ENCODE measurements around the gene WWC1.
"Not testable (repeated sequence)": the region's sequence is repeated elsewhere in the genome, so short reads cannot be mapped to it uniquely, and the experiment has no call there.

The WWC1 gene

DNA sequence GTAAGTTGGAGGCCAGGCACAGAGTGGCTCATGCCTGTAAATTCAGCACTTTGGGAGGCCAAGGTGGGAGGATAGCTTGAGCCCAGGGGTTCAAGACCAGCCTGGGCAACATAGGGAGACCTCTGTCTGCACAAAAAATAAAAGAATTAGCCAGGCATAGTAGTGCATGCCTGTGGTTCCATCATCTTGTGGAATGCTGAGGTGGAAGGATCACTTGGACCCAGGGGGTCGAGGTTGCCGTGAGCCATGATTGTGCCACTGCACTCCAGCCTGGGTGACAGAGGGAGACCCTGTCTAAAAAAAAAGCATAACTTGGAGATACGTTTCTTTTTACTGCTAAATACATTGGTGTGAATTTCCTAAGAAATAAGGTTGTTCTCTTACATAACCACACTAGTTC is 19.1 kb downstream of the WWC1 start:
- not testable (repeated sequence) for DNase-seq

DNA sequence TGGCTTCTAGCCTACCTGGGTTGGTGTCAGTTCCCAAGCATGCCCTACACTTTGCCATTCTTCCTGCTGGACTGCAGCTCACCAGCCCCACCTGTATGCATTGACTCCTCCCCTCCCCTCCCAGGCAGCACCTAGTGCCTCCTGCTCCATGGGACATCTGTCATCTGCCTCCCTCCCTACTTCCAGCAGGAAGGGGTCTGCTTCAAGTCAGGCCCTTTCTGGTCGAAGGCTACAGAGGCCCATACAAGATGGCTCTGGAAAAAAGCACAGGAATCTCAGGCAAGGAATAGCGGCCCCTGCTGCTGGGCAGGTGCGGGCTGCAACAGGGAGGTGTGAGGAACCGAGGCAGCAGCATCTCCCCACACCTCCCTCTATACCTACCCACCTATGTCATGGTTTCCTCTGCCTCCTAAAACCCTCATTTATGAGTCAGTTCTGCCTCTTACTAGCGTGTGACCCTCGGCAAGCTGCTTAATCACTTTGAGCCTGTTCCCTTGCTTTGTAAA is 19.7 kb downstream of the WWC1 start:
- no peak for DNase-seq

DNA sequence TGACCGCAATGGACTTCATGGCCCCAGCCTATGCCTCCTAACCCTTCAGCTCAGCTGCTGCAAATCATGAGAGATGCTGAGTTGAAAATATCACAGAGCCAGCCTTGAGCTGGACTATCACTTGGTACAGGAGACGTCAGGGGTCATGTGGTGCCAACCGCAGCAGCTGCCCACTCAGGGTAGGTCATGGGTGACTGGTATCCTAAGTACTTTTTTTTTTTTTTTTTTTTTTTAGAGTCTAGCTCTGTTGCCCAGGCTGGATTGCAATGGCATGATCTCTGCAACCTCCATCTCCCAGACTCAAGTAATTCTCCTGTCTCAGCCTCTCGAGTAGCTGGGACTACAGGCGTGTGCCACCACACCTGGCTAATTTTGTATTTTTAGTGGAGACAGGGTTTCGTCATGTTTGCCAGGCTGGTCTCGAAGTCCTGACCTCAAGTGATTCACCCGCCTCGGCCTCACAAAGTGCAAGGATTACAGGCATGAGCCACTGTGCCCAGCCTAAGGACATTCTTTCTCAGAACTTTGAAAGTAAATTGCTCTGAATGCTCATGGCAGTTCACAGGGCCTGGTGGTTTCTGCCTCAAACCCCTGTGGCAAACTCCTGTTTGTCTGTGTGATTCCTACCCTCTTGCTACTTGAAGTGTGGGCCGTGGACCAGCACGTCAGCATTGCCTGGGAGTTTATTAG is 21.3 kb downstream of the WWC1 start:
- DNase-seq, result no peak

DNA sequence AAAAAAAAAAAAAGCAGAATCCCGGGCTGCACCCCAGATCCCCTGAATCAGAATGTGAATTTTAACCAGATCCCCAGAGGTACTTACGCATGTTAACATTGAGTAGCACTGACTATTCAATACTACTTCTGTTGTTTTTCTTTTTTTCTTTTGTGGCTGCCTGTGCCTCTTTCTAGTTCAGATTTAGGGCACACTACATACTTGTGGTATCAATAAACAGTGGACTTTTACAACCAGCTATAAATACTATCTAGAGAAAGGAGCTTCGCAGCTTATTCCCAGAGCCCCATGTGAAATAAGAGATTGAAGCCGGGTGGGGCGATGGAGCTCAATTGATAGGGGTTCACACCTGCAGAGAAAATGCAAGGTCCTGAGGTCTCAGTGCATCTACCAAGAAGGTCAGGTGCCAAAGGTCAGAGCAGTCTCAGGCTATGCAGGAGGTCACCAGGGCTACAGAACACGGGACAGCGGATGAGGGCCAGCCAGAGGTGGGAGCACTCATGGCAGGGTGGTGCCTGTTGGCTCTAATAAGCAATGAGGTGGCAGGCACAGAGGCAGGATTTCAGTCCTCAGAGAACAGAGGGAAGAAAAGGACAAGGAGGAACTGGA is 22.3 kb downstream of the WWC1 start:
- no peak for DNase-seq

DNA sequence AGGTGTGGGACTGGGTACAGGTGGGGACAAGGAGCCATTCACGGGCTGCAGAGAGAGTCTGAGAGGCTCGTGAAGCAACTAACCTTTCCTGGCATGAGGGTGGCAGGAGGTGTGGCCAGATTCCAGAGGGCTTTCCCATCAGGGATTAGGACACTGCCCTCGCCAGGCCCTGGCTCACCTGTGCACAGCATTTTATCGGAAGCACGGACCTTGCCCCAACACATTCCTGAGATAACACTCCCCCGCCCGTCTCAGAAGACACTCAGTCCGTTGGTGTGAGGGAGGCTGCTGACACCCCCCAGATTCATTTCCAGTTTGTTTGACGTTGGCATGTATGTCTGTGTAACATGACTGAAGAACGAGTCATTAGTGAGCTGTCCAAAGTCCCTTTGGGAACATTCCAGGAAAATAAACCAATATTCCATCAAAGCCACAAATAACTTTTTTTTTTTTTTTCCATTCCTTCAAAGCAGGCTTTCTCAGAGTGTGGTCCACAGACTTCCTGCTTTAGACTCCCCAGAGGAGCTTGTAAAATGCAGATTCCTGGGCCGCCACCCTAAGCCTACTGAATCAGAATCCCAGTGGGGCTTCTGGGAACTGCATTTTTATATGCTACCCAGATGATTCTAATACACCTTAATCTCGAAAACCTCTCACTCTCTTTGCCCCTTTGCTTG is 23.4 kb downstream of the WWC1 start:
- no peak for DNase-seq

DNA sequence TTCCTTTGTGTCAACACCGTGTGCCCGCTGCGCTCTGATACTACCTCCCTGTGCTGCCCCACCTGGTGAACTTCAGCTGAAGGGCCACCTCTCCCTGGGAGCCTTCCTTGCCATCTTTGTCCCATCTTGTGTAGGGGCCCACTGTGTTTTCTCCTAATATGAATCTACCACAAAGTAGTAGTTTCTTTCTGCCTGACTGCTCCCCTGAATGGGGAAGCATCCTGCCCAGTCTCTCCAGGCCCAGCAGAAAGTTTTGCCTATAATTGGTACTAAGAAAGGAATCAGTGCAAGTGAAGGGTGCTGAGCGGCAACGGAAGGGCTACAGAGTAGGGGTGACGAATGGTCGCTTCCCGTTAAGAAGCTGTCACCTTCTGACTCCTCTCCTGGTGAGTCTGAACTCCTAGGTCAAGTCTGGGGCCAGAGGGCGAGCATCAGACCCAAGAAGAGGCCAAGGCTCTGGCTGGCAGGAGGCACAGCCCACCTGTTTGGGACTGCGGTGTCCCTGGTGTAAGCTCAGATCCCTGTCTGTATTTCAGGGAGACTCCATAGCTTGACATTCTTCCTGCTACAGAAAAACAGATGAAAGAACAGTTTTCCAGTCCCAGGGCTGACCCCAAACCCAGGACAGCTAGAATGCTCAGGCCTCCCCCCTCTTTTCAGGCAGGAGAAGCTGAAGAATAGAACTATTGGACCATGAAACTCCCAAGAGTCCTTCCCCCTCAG is 24.1 kb downstream of the WWC1 start:
- DNase-seq, result no peak

DNA sequence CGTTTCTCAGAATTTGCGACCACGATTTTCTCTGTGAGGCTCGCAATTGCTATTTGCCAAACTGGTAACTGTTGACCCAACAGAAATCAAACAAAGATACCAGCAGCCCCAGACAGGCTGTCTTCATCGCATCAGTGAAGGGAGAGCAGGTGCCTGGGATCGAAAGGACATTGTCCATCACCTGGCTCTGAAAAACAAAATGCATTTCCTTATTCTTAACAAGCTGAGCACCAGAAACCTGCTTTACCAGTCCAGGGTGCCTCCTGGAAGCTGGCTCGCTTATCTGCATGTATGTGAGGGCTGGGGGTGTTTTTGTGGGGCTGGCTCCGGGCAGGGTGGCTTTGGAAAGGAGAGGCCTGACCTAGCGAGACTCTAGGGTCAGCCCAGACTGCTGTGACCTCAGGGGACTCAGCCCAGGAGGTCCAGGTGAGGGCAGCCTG is 24.7 kb downstream of the WWC1 start:
- no peak for DNase-seq

DNA sequence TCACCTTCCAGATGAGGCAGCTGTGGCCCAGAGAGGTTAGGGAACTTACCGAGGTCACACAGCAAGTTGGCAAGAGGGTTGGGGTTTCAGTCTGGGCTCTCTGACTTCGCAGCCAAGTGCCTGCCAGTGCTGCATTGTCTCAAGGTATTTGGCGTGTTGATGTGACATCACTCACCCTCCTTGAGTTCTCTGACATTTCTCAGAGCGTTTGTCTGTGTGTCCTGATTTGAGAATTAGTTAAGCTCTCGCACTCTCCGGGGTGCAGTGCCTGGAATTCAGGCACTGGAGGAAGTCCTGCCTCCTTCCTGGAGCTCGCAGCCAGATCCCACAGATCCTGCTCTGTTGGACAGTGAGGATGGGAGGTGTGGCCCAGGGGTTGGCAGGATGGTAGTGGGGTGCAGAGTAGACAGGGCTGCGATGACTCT is 25.7 kb downstream of the WWC1 start:
- DNase-seq, result no peak

DNA sequence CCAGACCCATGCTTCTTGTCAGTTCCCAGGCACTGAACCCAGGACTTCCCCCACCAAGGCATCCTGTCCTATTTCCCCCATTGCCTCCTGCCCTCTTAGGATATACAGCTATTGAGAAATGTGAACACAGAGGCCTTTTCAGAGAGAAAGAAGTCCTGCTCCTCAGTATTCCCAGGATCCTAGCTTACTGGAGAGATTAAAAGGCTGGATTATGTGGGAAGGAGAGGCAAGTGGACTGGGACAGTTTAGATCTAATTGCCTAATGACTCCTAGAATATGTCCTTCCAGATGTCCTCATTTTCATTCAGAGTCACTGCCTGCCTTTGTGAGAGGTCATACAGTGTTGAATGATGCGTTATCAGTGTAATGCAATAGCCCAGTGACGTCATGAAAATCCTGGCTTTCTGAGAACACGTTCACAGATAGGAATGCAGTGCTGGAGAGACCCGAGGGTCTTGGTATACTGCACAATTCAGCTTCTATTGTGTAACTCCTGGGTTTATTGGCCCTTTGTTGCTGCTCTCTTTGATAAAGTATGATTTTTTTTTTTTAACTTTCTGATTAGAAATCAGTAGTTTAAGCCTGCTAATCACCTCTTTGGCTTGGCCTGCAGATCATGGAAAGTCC is 26.2 kb downstream of the WWC1 start:
- no peak for DNase-seq

DNA sequence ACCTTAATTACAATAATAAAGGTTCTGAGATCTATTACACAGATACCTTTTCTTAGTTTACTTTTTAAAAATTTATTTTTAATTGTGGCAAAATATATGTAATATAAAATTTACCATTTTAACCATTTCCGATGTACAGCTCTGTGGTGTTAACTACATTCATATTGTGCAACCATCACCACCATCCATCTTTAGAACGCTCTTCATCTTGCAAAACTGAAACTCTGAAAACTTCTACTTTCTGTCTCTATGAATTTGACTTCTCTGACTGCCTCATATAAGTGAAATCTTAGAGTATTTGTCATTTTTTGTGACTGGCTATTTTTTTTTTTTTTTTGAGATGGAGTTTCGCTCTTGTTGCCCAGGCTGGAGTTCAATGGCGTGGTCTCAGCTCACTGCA is 26.8 kb downstream of the WWC1 start:
- DNase-seq, result no peak

DNA sequence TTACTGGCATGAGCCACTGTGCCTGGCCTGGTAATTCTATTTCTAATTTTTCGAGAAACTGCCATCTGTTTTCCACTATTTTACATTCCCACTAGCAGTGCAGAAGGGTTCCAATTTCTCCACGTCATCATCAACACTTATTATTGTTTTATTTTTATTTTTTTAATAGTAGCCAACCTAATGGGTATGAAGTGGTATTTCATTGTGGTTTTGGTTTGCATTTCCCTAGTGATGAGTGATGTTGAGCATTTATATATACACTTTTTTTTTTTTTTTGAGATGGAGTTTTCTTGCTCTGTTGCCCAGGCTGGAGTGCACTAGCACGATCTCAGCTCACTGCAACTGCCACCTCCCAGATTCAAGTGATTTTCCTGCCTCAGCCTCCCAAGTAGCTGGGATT is 28.3 kb downstream of the WWC1 start:
- DNase-seq, result no peak

DNA sequence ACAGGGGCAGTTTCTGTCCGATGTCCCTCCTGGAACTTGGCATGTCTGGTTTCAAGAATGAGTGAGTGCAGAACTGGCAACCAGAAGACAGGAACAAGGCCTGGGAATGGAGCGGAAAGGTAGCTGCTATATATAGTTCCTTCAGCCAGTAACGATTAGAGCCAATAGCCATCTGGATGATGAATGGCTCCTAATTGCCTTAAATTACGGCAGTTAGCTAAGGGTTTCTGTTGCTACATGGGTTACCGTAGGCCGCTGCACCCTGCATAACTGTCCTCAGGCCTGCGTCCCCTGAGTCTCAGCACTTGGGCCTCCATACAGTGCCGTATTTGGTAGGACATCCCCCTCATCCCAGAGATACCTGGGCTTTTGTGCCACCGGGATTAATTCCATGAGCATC is 29.4 kb downstream of the WWC1 start:
- DNase-seq, result no peak

DNA sequence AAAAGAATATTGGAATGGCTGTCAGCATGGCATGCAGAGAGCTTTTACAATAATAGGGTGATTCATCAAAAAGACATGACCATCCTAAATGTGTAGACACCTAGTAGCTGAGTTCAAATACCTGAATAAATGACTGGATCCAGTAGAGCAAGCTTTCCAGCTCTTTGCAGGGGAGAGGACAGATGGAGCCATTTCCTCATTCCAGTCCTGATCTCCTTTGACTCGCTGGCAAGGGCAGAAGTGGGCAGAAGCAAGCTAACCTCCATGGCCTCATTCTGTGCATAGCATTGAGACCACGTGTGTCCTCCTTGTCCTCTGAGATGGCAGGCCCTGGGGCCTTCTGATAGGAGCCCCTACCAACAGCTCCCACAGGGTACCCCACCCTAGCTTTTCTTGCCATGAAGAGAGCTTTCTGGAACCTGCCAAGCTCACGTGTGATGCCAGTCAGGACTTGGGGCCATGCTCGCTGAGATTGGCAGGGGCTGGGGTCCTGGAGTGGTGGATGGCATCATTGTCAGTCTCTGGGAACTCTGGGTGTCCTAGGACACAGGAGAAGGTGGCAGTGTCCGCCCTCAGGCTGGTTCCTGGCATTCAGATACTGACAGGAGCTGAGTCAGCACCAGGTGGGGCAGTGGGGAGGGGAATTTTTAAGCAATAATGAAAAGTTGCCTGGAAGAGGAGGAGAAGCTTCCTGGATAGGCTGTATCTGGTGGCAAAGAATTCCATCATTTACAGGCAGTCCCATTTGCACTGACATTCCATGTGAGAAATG is 33.6 kb downstream of the WWC1 start:
- DNase-seq, result no peak

DNA sequence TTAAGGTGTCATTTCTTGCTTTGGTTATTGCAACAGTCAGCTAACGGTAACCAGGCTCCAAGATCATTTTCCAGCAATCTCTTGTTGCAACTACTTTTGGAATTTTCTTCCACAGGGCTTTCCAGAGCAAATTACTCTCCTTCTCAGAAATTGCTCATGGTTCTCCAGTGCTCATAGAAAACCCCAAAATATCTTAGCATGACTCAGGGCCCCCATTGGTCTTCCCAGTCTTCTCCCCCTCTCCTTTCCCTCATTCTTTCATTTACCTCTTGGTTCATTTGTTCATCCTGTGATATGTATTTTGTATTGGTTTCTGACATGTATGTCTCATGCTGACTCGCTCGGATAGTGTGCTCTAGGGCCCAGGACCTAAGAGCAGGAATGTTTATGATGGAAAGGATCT is 35.6 kb downstream of the WWC1 start:
- no peak for DNase-seq

DNA sequence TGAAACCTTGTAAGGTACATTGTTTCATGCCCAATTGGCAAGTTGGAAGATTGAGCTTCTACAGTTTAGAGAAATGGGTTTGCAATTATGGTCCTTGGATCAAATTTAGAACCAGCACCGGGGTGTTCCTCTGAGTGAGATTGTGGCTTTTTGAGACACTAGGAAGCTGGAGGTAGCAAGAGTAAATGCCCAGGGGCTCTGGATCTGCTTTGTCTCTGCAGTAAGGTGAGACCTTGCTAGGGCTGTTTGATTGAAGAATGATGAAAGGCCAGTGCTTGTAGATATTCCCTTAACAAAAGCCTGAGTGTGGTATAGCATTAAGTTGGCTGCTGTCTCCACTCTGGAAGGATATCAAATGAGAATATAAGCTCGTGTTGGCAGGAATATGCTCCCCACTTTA is 36.0 kb downstream of the WWC1 start:
- DNase-seq, result no peak

DNA sequence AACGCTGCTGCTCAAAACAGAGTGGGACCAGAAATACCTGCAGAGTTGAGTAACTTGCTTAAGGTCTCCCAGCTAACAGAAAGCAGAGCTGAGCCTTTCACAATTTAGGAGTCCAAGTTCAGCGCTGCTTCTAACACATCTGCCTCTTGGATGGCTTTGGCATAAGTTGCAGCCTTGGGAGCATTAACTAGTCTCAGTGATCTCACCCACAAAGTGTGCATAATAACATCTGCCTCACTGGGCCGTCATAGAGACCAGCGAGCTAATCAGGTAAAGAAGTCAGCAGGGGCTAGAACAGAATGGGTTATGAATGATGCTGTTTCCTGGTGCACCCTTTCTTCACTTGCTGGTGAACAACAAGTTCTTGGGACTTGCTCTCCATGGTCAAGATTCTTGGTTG is 36.5 kb downstream of the WWC1 start:
- DNase-seq, result no peak

DNA sequence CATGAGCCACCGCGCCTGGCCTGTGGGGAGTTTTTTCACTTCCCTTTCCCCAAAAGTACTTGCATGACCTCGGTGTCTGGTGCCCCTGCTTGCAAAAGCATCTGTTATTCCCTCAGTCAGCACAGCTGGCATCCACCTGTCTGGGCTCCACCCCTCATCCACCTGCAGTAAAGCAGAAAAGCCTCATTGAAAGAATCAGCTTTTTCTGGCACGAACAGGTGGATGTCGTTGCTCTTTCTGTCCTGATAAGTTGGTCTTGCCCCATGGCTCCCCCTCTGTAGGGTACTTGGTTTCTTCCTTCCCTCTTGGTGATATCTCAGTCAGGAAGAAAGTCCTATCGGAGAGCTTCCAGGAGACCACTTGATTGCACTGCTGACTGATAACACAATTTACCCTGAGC is 37.4 kb downstream of the WWC1 start:
- peak; percentile 78 for DNase-seq

DNA sequence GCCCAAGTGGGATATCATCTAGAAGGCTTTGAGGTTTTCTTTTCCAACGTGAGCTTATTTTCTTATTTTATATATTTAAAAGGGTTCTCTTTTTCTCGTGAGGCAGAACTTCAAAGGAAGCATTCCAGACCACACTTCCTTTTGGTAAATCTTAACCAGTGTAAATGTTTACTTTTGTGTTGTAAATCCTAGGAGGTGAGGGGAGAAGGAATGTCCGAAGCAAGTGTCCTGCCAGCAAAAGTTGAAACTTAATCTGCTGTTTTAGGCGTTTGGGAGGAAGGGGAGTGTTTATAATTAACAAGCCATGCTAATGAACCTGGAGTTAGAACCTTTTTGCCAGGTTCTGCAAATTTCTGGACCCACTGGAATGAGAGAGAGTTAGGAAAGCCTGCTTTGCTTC is 37.9 kb downstream of the WWC1 start:
- no peak for DNase-seq

DNA sequence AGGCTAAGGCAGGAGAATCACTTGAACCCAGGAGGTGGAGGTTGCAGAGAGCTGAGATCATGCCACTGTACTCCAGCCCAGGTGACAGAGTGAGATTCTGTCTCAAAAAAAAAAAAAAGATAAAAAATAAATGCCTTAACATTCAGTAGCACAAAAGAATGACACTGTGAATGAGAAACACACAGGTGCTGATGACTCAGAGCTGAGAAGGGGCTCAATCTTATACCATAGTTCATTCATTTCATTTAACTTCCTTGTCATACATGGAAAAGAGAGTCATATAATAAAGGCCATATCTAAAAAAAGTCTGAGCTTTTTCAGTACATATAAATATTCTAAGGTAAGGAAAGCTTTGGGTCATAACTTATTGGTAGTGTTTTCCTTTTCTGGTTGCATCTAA is 40.6 kb downstream of the WWC1 start:
- DNase-seq, result no peak

DNA sequence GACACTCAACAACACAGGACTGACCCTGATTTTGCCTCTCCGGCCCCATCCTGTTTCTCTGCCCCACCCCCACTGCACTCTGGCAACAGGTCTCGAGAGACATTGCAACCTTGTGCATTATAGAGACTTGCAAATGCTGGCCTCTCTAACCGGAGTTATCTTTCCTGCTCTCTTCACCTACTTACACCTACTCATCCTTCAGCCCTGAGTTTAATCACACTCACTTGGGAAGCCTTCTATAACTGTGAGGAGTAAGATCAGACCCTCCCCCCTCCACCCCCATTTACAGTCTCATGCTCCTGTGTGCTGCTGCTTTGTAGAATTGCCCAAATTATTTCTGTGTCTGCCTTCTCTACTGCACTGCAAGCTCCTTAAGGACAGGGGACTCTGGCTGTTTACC is 42.8 kb downstream of the WWC1 start:
- no peak for DNase-seq

DNA sequence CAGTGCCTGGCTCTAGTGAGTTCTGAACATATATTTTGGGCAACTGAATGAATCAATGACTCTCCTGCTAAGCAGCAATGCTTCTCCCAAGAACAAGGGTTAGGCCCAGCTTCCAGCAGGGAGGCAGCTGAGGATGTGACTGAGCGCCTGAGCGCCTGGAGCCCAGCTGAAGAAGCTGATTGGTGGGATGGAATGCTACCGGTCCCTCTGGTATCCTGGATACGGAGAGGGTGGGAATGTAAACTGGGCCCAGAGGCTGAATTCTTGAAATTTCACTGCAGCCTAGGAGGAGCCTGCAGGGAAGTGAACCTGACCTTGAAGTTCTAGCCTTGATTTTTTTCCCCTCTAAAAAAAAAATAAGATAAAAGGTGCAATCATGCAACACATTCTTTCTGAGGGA is 43.2 kb downstream of the WWC1 start:
- no peak for DNase-seq

DNA sequence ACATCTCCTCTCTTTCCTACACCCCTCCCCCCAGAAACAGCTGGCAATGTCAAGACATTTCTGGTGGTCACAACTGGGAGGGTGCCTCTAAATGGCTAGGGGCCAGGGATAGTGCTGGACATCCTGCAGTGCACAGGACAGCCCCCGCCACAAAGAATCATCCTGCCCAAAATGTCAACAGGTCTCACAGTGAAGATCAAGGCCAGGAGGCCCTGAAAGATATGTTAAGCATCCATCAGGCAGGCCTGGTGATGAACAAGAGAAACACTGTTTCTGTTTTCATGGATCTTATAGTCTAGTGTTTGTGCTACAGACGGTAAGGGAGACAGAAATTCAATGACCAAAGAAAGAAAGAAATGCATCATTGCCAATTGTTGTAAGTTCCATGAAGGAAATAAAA is 45.9 kb downstream of the WWC1 start:
- no peak for DNase-seq
